ENCODE data around the gene TMEM8B. TPM values are rescaled to one million over a fixed set of nuclear protein-coding genes. Genes with fewer than 3 reads are reported as not detected.
A peak's percentile ranks its signal among the peaks of the same experiment; 100 is the strongest.

Gene TMEM8B
- total RNA-seq, 1 donor from 2014 or later = 2.3 TPM

- peaks cover 10% of the 10 kb centered on the region for H3K4me1 Mint-ChIP-seq
- H3K9me3 Mint-ChIP-seq = no peaks in the 10 kb centered on the region
- DNase-seq = no peak
- H3K4me3 Mint-ChIP-seq = no peak overlapping the region
- H3K27ac Mint-ChIP-seq = no peak overlapping the region
- intact Hi-C loops (cut with micrococcal nuclease) = no loop called here
- peaks cover 3% of the 10 kb centered on the region for H3K27me3 Mint-ChIP-seq
- H3K36me3 Mint-ChIP-seq (ENCODE audit: low read depth) = no peaks in the 10 kb centered on the region
These were observed 6.7 kb downstream of the TMEM8B start for GRCh38 chr9:35835766-35836165.

- no peak for DNase-seq
- no peak overlapping the region for H3K4me3 Mint-ChIP-seq
- no peaks in the 10 kb centered on the region for H3K36me3 Mint-ChIP-seq (ENCODE audit: low read depth)
- intact Hi-C loops (cut with micrococcal nuclease) = no loop called here
- no peaks in the 10 kb centered on the region for H3K9me3 Mint-ChIP-seq
- peaks cover 10% of the 10 kb centered on the region for H3K4me1 Mint-ChIP-seq
- H3K27me3 Mint-ChIP-seq = no peaks in the 10 kb centered on the region
- H3K27ac Mint-ChIP-seq = no peak overlapping the region
These were observed 7.6 kb downstream of the TMEM8B start for GRCh38 chr9:35836595-35836994.

GRCh38 chr9:35839926-35840325 lies 10.9 kb downstream of the TMEM8B start:
- no peak overlapping the region for H3K4me3 Mint-ChIP-seq
- peaks cover 10% of the 10 kb centered on the region for H3K4me1 Mint-ChIP-seq
- H3K36me3 Mint-ChIP-seq (ENCODE audit: low read depth) = no peaks in the 10 kb centered on the region
- H3K27ac Mint-ChIP-seq = no peak overlapping the region
- H3K9me3 Mint-ChIP-seq = no peaks in the 10 kb centered on the region
- no peak for DNase-seq
- intact Hi-C loops (cut with micrococcal nuclease) = no loop called here
- no peaks in the 10 kb centered on the region for H3K27me3 Mint-ChIP-seq

- intact Hi-C loops (cut with micrococcal nuclease) = no loop called here
- no peak overlapping the region for H3K27ac Mint-ChIP-seq
- H3K36me3 Mint-ChIP-seq (ENCODE audit: low read depth) = no peaks in the 10 kb centered on the region
- DNase-seq = no peak
- no peak overlapping the region for H3K4me3 Mint-ChIP-seq
- peaks cover 21% of the 10 kb centered on the region for H3K4me1 Mint-ChIP-seq
- H3K9me3 Mint-ChIP-seq = no peaks in the 10 kb centered on the region
- no peaks in the 10 kb centered on the region for H3K27me3 Mint-ChIP-seq
These were observed 12.0 kb downstream of the TMEM8B start for GRCh38 chr9:35840881-35841644.

GRCh38 chr9:35841645-35841900 lies 12.5 kb downstream of the TMEM8B start:
- Mint-ChIP-seq H3K9me3 (no peaks in the 10 kb centered on the region), H3K4me3 (no peak overlapping the region), H3K27ac (no peak overlapping the region), H3K27me3 (no peaks in the 10 kb centered on the region), H3K36me3 (ENCODE audit: low read depth) (no peaks in the 10 kb centered on the region), H3K4me1 (peaks cover 21% of the 10 kb centered on the region)
- no peak for DNase-seq
- intact Hi-C loops (cut with micrococcal nuclease) = no loop called here

- no peaks in the 10 kb centered on the region for H3K9me3 Mint-ChIP-seq
- no peak overlapping the region for H3K4me3 Mint-ChIP-seq
- H3K36me3 Mint-ChIP-seq (ENCODE audit: low read depth) = no peaks in the 10 kb centered on the region
- H3K27me3 Mint-ChIP-seq = no peaks in the 10 kb centered on the region
- intact Hi-C loops (cut with micrococcal nuclease) = no loop called here
- DNase-seq = no peak
- no peak overlapping the region for H3K27ac Mint-ChIP-seq
- H3K4me1 Mint-ChIP-seq = peaks cover 21% of the 10 kb centered on the region
These were observed 13.2 kb downstream of the TMEM8B start for GRCh38 chr9:35842020-35842745.

GRCh38 chr9:35842795-35843194 lies 13.8 kb downstream of the TMEM8B start:
- intact Hi-C loops (cut with micrococcal nuclease) = no loop called here
- H3K27ac Mint-ChIP-seq = no peak overlapping the region

GRCh38 chr9:35844628-35845270 lies 15.7 kb downstream of the TMEM8B start:
- Mint-ChIP-seq H3K4me3 (no peak overlapping the region), H3K9me3 (no peaks in the 10 kb centered on the region), H3K36me3 (ENCODE audit: low read depth) (no peaks in the 10 kb centered on the region), H3K27ac (no peak overlapping the region), H3K4me1 (peaks cover 28% of the 10 kb centered on the region), H3K27me3 (no peaks in the 10 kb centered on the region)
- intact Hi-C loops (cut with micrococcal nuclease) = no loop called here
- peak; percentile 66 for DNase-seq

More at GRCh38 chr9:35842795-35843194, 13.8 kb downstream of the TMEM8B start:
- Mint-ChIP-seq H3K4me3 (no peak overlapping the region), H3K36me3 (ENCODE audit: low read depth) (no peaks in the 10 kb centered on the region), H3K27me3 (no peaks in the 10 kb centered on the region), H3K4me1 (peaks cover 22% of the 10 kb centered on the region), H3K9me3 (no peaks in the 10 kb centered on the region)
- no peak for DNase-seq

- intact Hi-C loops (cut with micrococcal nuclease) = no loop called here
- H3K4me1 Mint-ChIP-seq = peaks cover 28% of the 10 kb centered on the region
- no peak for DNase-seq
These were observed 17.1 kb downstream of the TMEM8B start for GRCh38 chr9:35845824-35846771.

GRCh38 chr9:35847792-35848572 lies 19.0 kb downstream of the TMEM8B start:
- H3K9me3 Mint-ChIP-seq = no peaks in the 10 kb centered on the region
- no peaks in the 10 kb centered on the region for H3K36me3 Mint-ChIP-seq (ENCODE audit: low read depth)
- peaks cover 25% of the 10 kb centered on the region for H3K4me1 Mint-ChIP-seq
- intact Hi-C loops (cut with micrococcal nuclease) = no loop called here
- H3K4me3 Mint-ChIP-seq = no peak overlapping the region
- no peak overlapping the region for H3K27ac Mint-ChIP-seq
- no peak for DNase-seq
- H3K27me3 Mint-ChIP-seq = no peaks in the 10 kb centered on the region

More at GRCh38 chr9:35845824-35846771, 17.1 kb downstream of the TMEM8B start:
- Mint-ChIP-seq H3K9me3 (no peaks in the 10 kb centered on the region), H3K36me3 (ENCODE audit: low read depth) (no peaks in the 10 kb centered on the region), H3K27ac (no peak overlapping the region), H3K4me3 (no peak overlapping the region), H3K27me3 (no peaks in the 10 kb centered on the region)

- H3K36me3 Mint-ChIP-seq (ENCODE audit: low read depth) = no peaks in the 10 kb centered on the region
- intact Hi-C loops (cut with micrococcal nuclease) = no loop called here
- H3K27me3 Mint-ChIP-seq = peaks cover 2% of the 10 kb centered on the region
- no peaks in the 10 kb centered on the region for H3K9me3 Mint-ChIP-seq
- no peak overlapping the region for H3K27ac Mint-ChIP-seq
- peaks cover 7% of the 10 kb centered on the region for H3K4me1 Mint-ChIP-seq
- no peak overlapping the region for H3K4me3 Mint-ChIP-seq
- DNase-seq = no peak
These were observed 23.3 kb downstream of the TMEM8B start for GRCh38 chr9:35852267-35852815.

GRCh38 chr9:35852876-35853865 lies 24.1 kb downstream of the TMEM8B start:
- Mint-ChIP-seq H3K27me3 (peaks cover 2% of the 10 kb centered on the region), H3K27ac (no peak overlapping the region), H3K36me3 (ENCODE audit: low read depth) (no peaks in the 10 kb centered on the region), H3K4me1 (peaks cover 2% of the 10 kb centered on the region), H3K4me3 (no peak overlapping the region), H3K9me3 (no peaks in the 10 kb centered on the region)
- DNase-seq = no peak
- intact Hi-C loops (cut with micrococcal nuclease) = no loop called here

Data from activated CD4-positive, alpha-beta T cell treated with anti-CD3 and anti-CD28 coated beads, Interleukin-2, amount 10 ng/mL, durations not matched to agents 24 days and 14 days (primary cell).